ENCODE measurements around the gene NPBWR2.

DNA sequence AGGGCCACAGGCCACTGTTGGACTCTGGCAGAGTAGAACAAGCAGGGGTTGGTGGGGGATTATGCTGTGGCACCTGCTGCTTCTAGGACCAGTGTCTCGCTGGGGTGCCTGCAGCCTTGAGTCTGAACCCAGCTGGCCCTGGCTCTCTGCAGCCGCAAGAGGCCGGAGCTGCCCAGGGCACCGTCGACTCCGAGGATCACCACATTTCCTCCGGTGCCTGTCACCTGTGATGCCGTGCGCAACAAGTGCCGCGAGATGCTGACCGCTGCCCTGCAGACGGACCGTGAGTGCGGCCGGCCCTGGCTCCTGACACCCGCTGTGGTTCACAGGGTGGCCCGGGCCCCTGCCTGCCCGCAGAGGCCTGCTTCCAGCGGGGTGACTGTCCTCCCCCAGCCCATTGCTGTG lies 38.2 kb downstream of the NPBWR2 start:
- no peak for TF ChIP-seq EZH2 (IDR thresholded peaks at IDR 0.05; ENCODE audit: borderline replicate concordance, low read length)
- TF ChIP-seq, protein P1, sequence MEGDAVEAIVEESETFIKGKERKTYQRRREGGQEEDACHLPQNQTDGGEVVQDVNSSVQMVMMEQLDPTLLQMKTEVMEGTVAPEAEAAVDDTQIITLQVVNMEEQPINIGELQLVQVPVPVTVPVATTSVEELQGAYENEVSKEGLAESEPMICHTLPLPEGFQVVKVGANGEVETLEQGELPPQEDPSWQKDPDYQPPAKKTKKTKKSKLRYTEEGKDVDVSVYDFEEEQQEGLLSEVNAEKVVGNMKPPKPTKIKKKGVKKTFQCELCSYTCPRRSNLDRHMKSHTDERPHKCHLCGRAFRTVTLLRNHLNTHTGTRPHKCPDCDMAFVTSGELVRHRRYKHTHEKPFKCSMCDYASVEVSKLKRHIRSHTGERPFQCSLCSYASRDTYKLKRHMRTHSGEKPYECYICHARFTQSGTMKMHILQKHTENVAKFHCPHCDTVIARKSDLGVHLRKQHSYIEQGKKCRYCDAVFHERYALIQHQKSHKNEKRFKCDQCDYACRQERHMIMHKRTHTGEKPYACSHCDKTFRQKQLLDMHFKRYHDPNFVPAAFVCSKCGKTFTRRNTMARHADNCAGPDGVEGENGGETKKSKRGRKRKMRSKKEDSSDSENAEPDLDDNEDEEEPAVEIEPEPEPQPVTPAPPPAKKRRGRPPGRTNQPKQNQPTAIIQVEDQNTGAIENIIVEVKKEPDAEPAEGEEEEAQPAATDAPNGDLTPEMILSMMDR (IDR thresholded peaks at IDR 0.05; ENCODE audit: low read length): no peak
